Fibroblast of lung (primary cell): ENCODE results near the gene OR2T10. TPM values are rescaled to one million over a fixed set of nuclear protein-coding genes. Genes with fewer than 3 reads are reported as not detected.

Experiments used
- DNase-seq, 2 donors: peaks; one replicate each; pipeline versions ENCODE4 v3.0.0 to v3.0.0-alpha.2; 2010; ENCODE audit warnings: low read depth in 2 of 2
- H2AFZ ChIP-seq: 2 replicates; pipeline ENCODE4 v1.5.1; 2012; ENCODE audit warnings: low read length, control low read depth, inconsistent platforms
- H3K27ac ChIP-seq: 2 replicates; pipeline ENCODE4 v1.5.1; 2011; ENCODE audit warnings: low read length, control low read depth; ENCODE audit not compliant: insufficient read depth
- H3K27me3 ChIP-seq: 2 replicates; pipeline ENCODE4 v1.5.1; 2011; ENCODE audit warnings: mild to moderate bottlenecking, low read length; ENCODE audit not compliant: control insufficient read depth, insufficient read depth
- H3K36me3 ChIP-seq: 2 replicates; pipeline ENCODE4 v1.5.1; 2011; ENCODE audit warnings: low read length; ENCODE audit not compliant: control insufficient read depth, insufficient read depth
- H3K4me1 ChIP-seq: 2 replicates; pipeline ENCODE4 v1.5.1; 2011; ENCODE audit warnings: low read length; ENCODE audit not compliant: control insufficient read depth, insufficient read depth; ENCODE audit errors: extremely low read depth
- H3K4me2 ChIP-seq: 2 replicates; pipeline ENCODE4 v1.5.1; 2011; ENCODE audit warnings: low read length, control low read depth; ENCODE audit not compliant: insufficient read depth; ENCODE audit errors: extremely low read depth
- H3K4me3 ChIP-seq, 4 experiments: fragments of 200-600 bp in 1 of 4; sonication (generic) in 1 of 4; replicated peaks in 1 of 4; 2 replicates each; pipeline ENCODE4 v1.5.1; 2011 to 2016; ENCODE audit warnings: low read length in 4 of 4, low read depth in 3 of 4, mild to moderate bottlenecking in 3 of 4, control low read depth in 2 of 4, inconsistent platforms in 1 of 4, mixed read lengths in 1 of 4; ENCODE audit not compliant: insufficient read depth in 1 of 4; ENCODE audit errors: control extremely low read depth in 1 of 4
- H3K79me2 ChIP-seq: 2 replicates; pipeline ENCODE4 v1.5.1; 2012; ENCODE audit warnings: mild to moderate bottlenecking, low read length, inconsistent platforms; ENCODE audit not compliant: control insufficient read depth, insufficient read depth
- H3K9ac ChIP-seq: 2 replicates; pipeline ENCODE4 v1.5.1; 2011; ENCODE audit warnings: mild to moderate bottlenecking, low read length, control low read depth; ENCODE audit not compliant: insufficient read depth
- H3K9me3 ChIP-seq: 2 replicates; pipeline ENCODE4 v1.5.1; 2012; ENCODE audit warnings: low read depth, low read length; ENCODE audit not compliant: control insufficient read depth, insufficient read depth
- H4K20me1 ChIP-seq: 2 replicates; pipeline ENCODE4 v1.5.1; 2011; ENCODE audit warnings: low read length; ENCODE audit not compliant: control insufficient read depth, insufficient read depth; ENCODE audit errors: extremely low read depth
- CTCF ChIP-seq, 2 donors: IDR thresholded peaks in 1 of 2; conservative IDR thresholded peaks in 1 of 2; 1 replicate in 1 of 2; 2 replicates in 1 of 2; pipeline ENCODE4 v1.5.1; 2011 to 2012; ENCODE audit warnings: low read length in 2 of 2, control low read depth in 1 of 2, inconsistent platforms in 1 of 2, low read depth in 1 of 2, mild to moderate bottlenecking in 1 of 2
- EZH2 ChIP-seq: IDR thresholded peaks from 2 replicates; pipeline ENCODE4 v1.5.1; 2012; ENCODE audit warnings: low read length, control low read depth, mild to moderate bottlenecking; ENCODE audit errors: missing control alignments
- polyA plus RNA-seq, 2 donors: library from polyadenylated mRNA; depleted of rRNA in 1 of 2; stranded (reverse) in 1 of 2; unstranded in 1 of 2; fragments of >200 nt; gene quantifications; 2 replicates each; pipeline ENCODE4 v1.2.1, GENCODE V29; 2011 to 2012; ENCODE audit warnings: missing spikeins in 1 of 2
- total RNA-seq: library from RNA; depleted of rRNA; stranded (reverse); fragments of >200 nt; gene quantifications from 2 replicates; pipeline ENCODE4 v1.2.1, GENCODE V29; 2014

The OR2T10 gene
- total and polyA plus RNA-seq, 2 donors (not counting 1 experiment from before 2014, with no cell fraction given), result not detected

GRCh38 chr1:248618119-248618518, 20.6 kb upstream of the OR2T10 start:
- Histone ChIP-seq H3K27me3 (no peaks in the 10 kb centered on the region), H3K4me2 (no peak overlapping the region), H3K79me2 (no peaks in the 10 kb centered on the region), H3K9me3 (no peaks in the 10 kb centered on the region), H3K36me3 (no peaks in the 10 kb centered on the region), H3K4me1 (no peaks in the 10 kb centered on the region), H3K4me3 (no peak overlapping the region), H3K27ac (no peak overlapping the region), H3K9ac (no peak overlapping the region), H4K20me1 (no peaks in the 10 kb centered on the region), H2AFZ (no peak overlapping the region)
- DNase-seq, result no peak
- TF ChIP-seq CTCF (conservative IDR thresholded peaks at IDR 0.05 in 1 of 2, IDR thresholded peaks at IDR 0.05 in 1 of 2; ENCODE audit: low read depth in 1 of 2, low read length in 2 of 2), result no peak
- TF ChIP-seq EZH2, result no peak

- Histone ChIP-seq H3K9ac (no peak overlapping the region), H3K4me3 (no peak overlapping the region), H3K9me3 (no peaks in the 10 kb centered on the region), H3K4me2 (no peak overlapping the region), H4K20me1 (no peaks in the 10 kb centered on the region), H3K27ac (no peak overlapping the region), H2AFZ (no peak overlapping the region), H3K27me3 (no peaks in the 10 kb centered on the region), H3K36me3 (no peaks in the 10 kb centered on the region), H3K4me1 (no peaks in the 10 kb centered on the region), H3K79me2 (no peaks in the 10 kb centered on the region)
- TF ChIP-seq CTCF (conservative IDR thresholded peaks at IDR 0.05 in 1 of 2, IDR thresholded peaks at IDR 0.05 in 1 of 2; ENCODE audit: low read depth in 1 of 2, low read length in 2 of 2) (no peak), EZH2 (no peak)
- DNase-seq, result no peak
These were observed 16.2 kb upstream of the OR2T10 start for GRCh38 chr1:248613742-248614141.

- no peak for DNase-seq
These were observed 14.4 kb upstream of the OR2T10 start for GRCh38 chr1:248611883-248612414.

More at GRCh38 chr1:248611883-248612414, 14.4 kb upstream of the OR2T10 start:
- H3K27ac ChIP-seq, result no peak overlapping the region
- no peak overlapping the region for H3K4me2 ChIP-seq
- no peaks in the 10 kb centered on the region for H4K20me1 ChIP-seq
- H3K4me3 ChIP-seq, result no peak overlapping the region
- no peak overlapping the region for H2AFZ ChIP-seq
- no peaks in the 10 kb centered on the region for H3K36me3 ChIP-seq
- H3K27me3 ChIP-seq, result no peaks in the 10 kb centered on the region
- no peaks in the 10 kb centered on the region for H3K9me3 ChIP-seq
- TF ChIP-seq CTCF (conservative IDR thresholded peaks at IDR 0.05 in 1 of 2, IDR thresholded peaks at IDR 0.05 in 1 of 2; ENCODE audit: low read depth in 1 of 2, low read length in 2 of 2) (no peak), EZH2 (no peak)
- H3K79me2 ChIP-seq, result no peaks in the 10 kb centered on the region
- H3K9ac ChIP-seq, result no peak overlapping the region
- H3K4me1 ChIP-seq, result no peaks in the 10 kb centered on the region
